ENCODE data around the gene RTCA.

- TF ChIP-seq MAZ (IDR thresholded peaks at IDR 0.05; ENCODE audit: borderline replicate concordance, low read depth, low read length) (no peak), CTCF (IDR thresholded peaks at IDR 0.05) (no peak), REST (IDR thresholded peaks at IDR 0.05) (no peak), EP300 (IDR thresholded peaks at IDR 0.05) (no peak), POLR2A (IDR thresholded peaks at IDR 0.05; ENCODE audit: low read length) (no peak)
Observed at GRCh38 chr1:100313382-100313781, 47.4 kb downstream of the RTCA start.

Measured in A549 (cell line).